Osteoblast (primary cell): ENCODE results near the gene SMPD4. TPM values are rescaled to one million over a fixed set of nuclear protein-coding genes. Genes with fewer than 3 reads are reported as not detected.
"Not testable (repeated sequence)": the region's sequence is repeated elsewhere in the genome, so short reads cannot be mapped to it uniquely, and the experiment has no call there.

Source experiments
- DNase-seq: peaks from one replicate; pipeline ENCODE4 v3.0.0; 2011; ENCODE audit warnings: low spot score, mixed read lengths; ENCODE audit not compliant: insufficient read length; ENCODE audit errors: missing footprints
- H2AFZ ChIP-seq: 2 replicates; pipeline ENCODE4 v1.6.0; 2011; ENCODE audit warnings: mild to moderate bottlenecking, low read length
- H3K27ac ChIP-seq: 2 replicates; pipeline ENCODE4 v1.5.1; 2011; ENCODE audit warnings: mild to moderate bottlenecking, low read depth, low read length, moderate library complexity
- H3K27me3 ChIP-seq: 2 replicates; pipeline ENCODE4 v1.6.0; 2012; ENCODE audit warnings: mild to moderate bottlenecking, control low read depth, inconsistent platforms, low read length, moderate library complexity; ENCODE audit not compliant: insufficient read depth
- H3K36me3 ChIP-seq: 2 replicates; pipeline ENCODE4 v1.5.1; 2011; ENCODE audit warnings: mild to moderate bottlenecking, low read length, control low read depth, moderate library complexity; ENCODE audit not compliant: insufficient read depth
- H3K4me1 ChIP-seq: 2 replicates; pipeline ENCODE4 v1.5.1; 2011; ENCODE audit warnings: mild to moderate bottlenecking, low read length, control low read depth, moderate library complexity; ENCODE audit not compliant: insufficient read depth
- H3K4me2 ChIP-seq: 2 replicates; pipeline ENCODE4 v1.6.0; 2011; ENCODE audit warnings: mild to moderate bottlenecking, low read length; ENCODE audit not compliant: insufficient read depth
- H3K4me3 ChIP-seq: fragments of 200-600 bp; sonication (generic); 3 replicates; pipeline ENCODE4 v1.5.1; 2012; ENCODE audit warnings: mild to moderate bottlenecking, low read length, inconsistent platforms; ENCODE audit not compliant: insufficient read depth
- H3K79me2 ChIP-seq: 2 replicates; pipeline ENCODE4 v1.6.0; 2012; ENCODE audit warnings: mild to moderate bottlenecking, low read length, control low read depth, inconsistent platforms; ENCODE audit not compliant: insufficient read depth
- H3K9me3 ChIP-seq: 2 replicates; pipeline ENCODE4 v1.5.1; 2011; ENCODE audit warnings: low read depth, low read length, control low read depth
- H4K20me1 ChIP-seq: 2 replicates; pipeline ENCODE4 v1.6.0; 2012; ENCODE audit warnings: mild to moderate bottlenecking, low read length, control low read depth; ENCODE audit not compliant: insufficient read depth
- small RNA-seq: library from RNA; depleted of rRNA; stranded (forward); fragments of <200 nt; gene quantifications from one replicate; pipeline ENCODE3, GENCODE V24; 2012
- total RNA-seq: library from RNA; depleted of rRNA; stranded (reverse); fragments of >200 nt; gene quantifications from 2 replicates; pipeline ENCODE4 v1.2.3, GENCODE V29; 2012

Gene SMPD4
- total RNA-seq, 1 donor, result 24.2 TPM

DNA sequence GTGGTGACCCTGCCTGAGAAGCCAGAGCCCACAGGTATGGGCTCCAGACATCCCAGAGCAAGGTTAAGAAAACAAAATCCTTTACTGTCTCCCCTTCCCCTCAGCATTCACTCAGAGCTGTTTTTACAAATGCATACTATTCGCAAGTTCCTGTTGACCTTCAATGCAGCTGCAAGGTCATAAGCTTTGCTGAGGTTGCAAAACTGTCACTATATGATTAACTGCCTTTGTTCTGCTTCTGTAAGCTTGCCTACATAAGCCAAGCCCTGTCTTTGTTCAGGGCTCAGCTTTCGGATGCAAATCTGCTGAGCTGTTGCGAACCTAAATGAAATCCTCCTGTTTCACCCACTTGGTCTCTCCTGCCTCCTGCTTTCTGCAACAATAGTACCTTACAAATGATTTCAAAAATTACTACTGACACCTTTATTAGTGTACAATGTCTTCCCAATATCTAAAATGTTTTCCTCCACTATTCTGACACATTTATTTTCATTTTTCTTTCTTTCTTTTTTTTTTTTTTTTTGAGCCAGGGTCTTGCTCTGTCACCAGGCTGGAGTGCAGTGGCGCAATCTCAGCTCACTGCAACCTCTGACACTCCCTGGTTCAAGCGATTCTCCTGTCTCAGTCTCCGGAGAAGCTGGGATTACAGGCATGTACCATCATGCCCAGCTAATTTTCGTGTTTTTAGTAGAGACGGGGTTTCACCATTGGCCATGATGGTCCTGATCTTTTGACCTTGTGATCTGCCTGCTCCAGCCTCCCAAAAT lies 78.6 kb downstream of the SMPD4 start:
- not testable (repeated sequence) for H3K9me3 ChIP-seq, H3K4me2 ChIP-seq, H3K36me3 ChIP-seq, H3K4me1 ChIP-seq, DNase-seq, H3K27me3 ChIP-seq, H4K20me1 ChIP-seq, H2AFZ ChIP-seq, H3K4me3 ChIP-seq, H3K79me2 ChIP-seq, H3K27ac ChIP-seq

Small RNAs within 50 kb of the gene (small RNA-seq; reads per million reads assigned to genes)
- not detected for gene RNU6-1049P

Other genes with a start within 250 kb of the SMPD4 start
- gene RAB6C, start 201.9 kb downstream of the SMPD4 start, total RNA-seq, result not detected in 2 replicates
- 0.29 TPM in 1 of 2 replicates, not detected in the other for gene POTEF, start 52.4 kb downstream of the SMPD4 start, total RNA-seq
- 5.4 and 10.9 TPM in 2 replicates for gene CCDC74B, start 36.5 kb downstream of the SMPD4 start, total RNA-seq
- gene MZT2B, start 660 bp upstream of the SMPD4 start, total RNA-seq, result 128 and 129 TPM in 2 replicates
- gene TUBA3E, start 16.8 kb upstream of the SMPD4 start, total RNA-seq, result not detected in 2 replicates
- 54.8 and 55.7 TPM in 2 replicates for gene IMP4, start 161.3 kb upstream of the SMPD4 start, total RNA-seq
- gene PTPN18, start 174.5 kb upstream of the SMPD4 start, total RNA-seq, result 28.6 and 29.0 TPM in 2 replicates